Measurements from ENCODE around the gene UPK3A. TPM values are rescaled to one million over a fixed set of nuclear protein-coding genes. Genes with fewer than 3 reads are reported as not detected.

The UPK3A gene
- total and polyA plus RNA-seq, 2 of the 8 experiments (the other 6 are each of a cell fraction or from before 2014, with no cell fraction given), result 0.35 to 1.7 TPM

DNA sequence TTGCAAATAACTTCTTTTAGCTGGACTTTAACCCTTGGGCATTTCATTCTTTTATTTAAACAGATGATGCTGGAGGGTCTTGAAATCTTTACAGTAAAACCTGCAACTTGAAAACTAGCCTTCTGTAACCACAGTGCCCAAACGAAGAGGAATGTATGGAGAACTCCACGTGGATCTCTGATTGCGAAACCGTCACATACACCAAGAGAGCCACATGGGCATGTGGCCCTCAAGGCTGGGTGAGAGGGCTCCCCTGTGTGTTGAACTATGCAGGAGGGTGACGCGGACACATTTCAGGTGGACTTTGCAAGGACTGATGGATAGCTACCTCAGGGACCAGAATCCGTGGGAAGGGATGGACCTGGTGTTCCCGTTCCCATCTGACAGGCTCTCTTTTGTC lies 55.6 kb downstream of the UPK3A start:
- H3K9ac ChIP-seq (replicated peaks in 1 of 4; ENCODE audit: extremely low read depth in 1 of 4, low read depth in 3 of 4, low read length in 3 of 4), result no peak overlapping the region
- CTCF ChIA-PET (ENCODE audit: partially characterized antibody), result interaction anchor here (0.6 to 1.6 kb wide), 3 partner anchors 9 to 622 kb away, joined by 3 to 5 read pairs (median 3); no protein-coding TSS in a partner anchor
- H2BK15ac ChIP-seq (ENCODE audit: low read length), result no peak overlapping the region
- H4K8ac ChIP-seq (ENCODE audit: extremely low read depth, insufficient read depth, low read length), result no peak overlapping the region
- no peaks in the 10 kb centered on the region for H3K27me3 ChIP-seq (replicated peaks in 1 of 4; ENCODE audit: control insufficient read depth in 3 of 4, extremely low read depth in 1 of 4, insufficient read depth in 3 of 4, low read length in 3 of 4)
- peaks cover 0 to 2% of the 10 kb centered on the region in 2 experiments for H4K20me1 ChIP-seq (replicated peaks in 1 of 2; ENCODE audit: control insufficient read depth in 1 of 2, insufficient read depth in 2 of 2, low read length in 2 of 2)
- no peaks in the 10 kb centered on the region for H3K79me1 ChIP-seq (ENCODE audit: low read depth, low read length)
- H3K18ac ChIP-seq (ENCODE audit: extremely low read depth, low read length), result no peak overlapping the region
- no peak overlapping the region for H2BK12ac ChIP-seq (ENCODE audit: low read depth, low read length)
- H3K4me2 ChIP-seq (ENCODE audit: insufficient read depth in 1 of 2, low read depth in 2 of 2, low read length in 2 of 2), result no peak overlapping the region
- 85% methylated on average over 8 of the region's 8 CpGs; no CpG with 5 or more reads in 1 of the 2 experiments for WGBS, 2 experiments (ENCODE audit: extremely low coverage in 1 of 2, insufficient coverage in 1 of 2, insufficient read length in 1 of 2, insufficient replicate concordance in 2 of 2, low coverage in 1 of 2, low lambda C conversion rate in 2 of 2, missing lambda C conversion rate in 1 of 2)
- H3K56ac ChIP-seq (replicated peaks; ENCODE audit: insufficient read length, low read depth, low read length), result no peak overlapping the region
- DNase-seq (ENCODE audit: low read depth in 1 of 2, low spot score in 2 of 2) (no peak), FAIRE-seq (no peak)
- H3K4ac ChIP-seq (replicated peaks; ENCODE audit: insufficient read length, low read depth, low read length), result no peak overlapping the region
- POLR2A ChIA-PET (ENCODE audit: partially characterized antibody), result no interaction called here
- H2BK5ac ChIP-seq (ENCODE audit: low read depth, low read length), result no peak overlapping the region
- no peaks in the 10 kb centered on the region for H3K23me2 ChIP-seq (ENCODE audit: low read depth, low read length)
- H3K79me2 ChIP-seq (ENCODE audit: control insufficient read depth in 1 of 2, insufficient read depth in 2 of 2, low read length in 2 of 2), result no peaks in the 10 kb centered on the region
- H3K27ac ChIP-seq (ENCODE audit: low read depth, low read length), result no peak overlapping the region
- no peak overlapping the region for H3K4me3 ChIP-seq (ENCODE audit: extremely low read depth in 1 of 4, insufficient read depth in 2 of 4, low read depth in 3 of 4, low read length in 4 of 4)
- H4K5ac ChIP-seq (ENCODE audit: insufficient read length, low read depth, low read length), result no peak overlapping the region
- no peak overlapping the region for H2BK20ac ChIP-seq (ENCODE audit: low read length)
- no peaks in the 10 kb centered on the region for H3K4me1 ChIP-seq (replicated peaks in 1 of 4; ENCODE audit: control insufficient read depth in 3 of 4, insufficient read depth in 4 of 4, low read length in 3 of 4)
- peaks cover 0 to 22% (median 4%) of the 10 kb centered on the region in 4 experiments; a peak in 4 of 8 replicates for H3K36me3 ChIP-seq (ENCODE audit: control insufficient read depth in 2 of 4, insufficient read depth in 4 of 4, low read length in 3 of 4)
- H2AK5ac ChIP-seq (ENCODE audit: low read depth, low read length), result no peak overlapping the region
- 0 out of 2 replicates have a peak, but pooled peaks have one; percentile 40 for TF ChIP-seq CEBPB (IDR thresholded peaks at IDR 0.05; ENCODE audit: low read depth, low read length)
- TF ChIP-seq, protein P1, sequence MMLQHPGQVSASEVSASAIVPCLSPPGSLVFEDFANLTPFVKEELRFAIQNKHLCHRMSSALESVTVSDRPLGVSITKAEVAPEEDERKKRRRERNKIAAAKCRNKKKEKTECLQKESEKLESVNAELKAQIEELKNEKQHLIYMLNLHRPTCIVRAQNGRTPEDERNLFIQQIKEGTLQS (IDR thresholded peaks at IDR 0.05; ENCODE audit: insufficient read depth, low read depth, low read length), result no peak
- H3K23ac ChIP-seq (ENCODE audit: insufficient read length), result no peak overlapping the region
- no peak overlapping the region for H4K91ac ChIP-seq (replicated peaks; ENCODE audit: insufficient read length, low read length)
- no peak overlapping the region for H2AFZ ChIP-seq (ENCODE audit: low read length)
- H3K9me3 ChIP-seq (ENCODE audit: insufficient read depth in 2 of 2, low read depth in 1 of 2, low read length in 1 of 2), result no peaks in the 10 kb centered on the region
- no peak overlapping the region for H2BK120ac ChIP-seq (replicated peaks; ENCODE audit: low read depth, low read length)
- H3K14ac ChIP-seq (ENCODE audit: insufficient read length), result no peak overlapping the region
